HAP-1 (cell line): ENCODE data around the gene RIMS1.

Experiments
- DNase-seq, 2 experiments: peaks; one replicate each; pipeline ENCODE4 v3.0.0-alpha.2; 2016 to 2020; ENCODE audit warnings: low spot score in 2 of 2
- H3K27me3 ChIP-seq: fragments of 250-450 bp; sonication (Bioruptor Pico); 2 replicates; pipeline ENCODE4 v1.5.1; 2020; ENCODE audit warnings: low read depth, mild to moderate bottlenecking, moderate library complexity
- H3K36me3 ChIP-seq: fragments of 250-450 bp; sonication (Bioruptor Pico); replicated peaks from 2 replicates; pipeline ENCODE4 v1.5.1; 2020; ENCODE audit warnings: mild to moderate bottlenecking
- H3K4me1 ChIP-seq: fragments of 250-450 bp; sonication (Bioruptor Pico); 2 replicates; pipeline ENCODE4 v1.5.1; 2020; ENCODE audit warnings: mild to moderate bottlenecking
- H3K4me3 ChIP-seq: fragments of 250-450 bp; sonication (Bioruptor Pico); 2 replicates; pipeline ENCODE4 v1.5.1; 2020; ENCODE audit warnings: mild to moderate bottlenecking, moderate library complexity
- H3K9me3 ChIP-seq: fragments of 250-450 bp; sonication (Bioruptor Pico); 2 replicates; pipeline ENCODE4 v1.5.1; 2020; ENCODE audit warnings: mild to moderate bottlenecking, moderate library complexity
- in situ Hi-C: fragments of 300-500 bp; cut with MboI; formaldehyde crosslinking; loops from 3 replicates; pipeline ENCODE4 v1.14.3; 2020; ENCODE audit warnings: low sequenced_read_pairs, inconsistent platforms, mixed read lengths

RIMS1 gene

DNA sequence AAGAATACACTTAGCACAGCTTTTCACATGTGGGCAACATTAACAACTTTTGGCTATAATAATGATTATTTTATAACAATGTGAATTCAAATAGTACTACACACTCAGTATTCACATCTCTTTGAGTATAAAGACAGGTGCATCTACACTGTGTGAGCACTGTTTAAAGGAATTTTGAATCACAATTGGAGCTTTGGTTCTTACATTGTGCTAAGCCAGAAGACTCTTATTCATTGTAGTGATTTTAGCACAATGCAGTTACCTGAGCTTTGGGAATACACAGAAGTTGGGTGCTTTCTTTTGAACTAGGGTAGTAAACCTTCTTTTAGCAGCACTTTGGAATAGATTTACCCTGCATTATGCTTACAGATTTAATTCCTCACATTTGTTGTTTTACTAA is 20.5 kb downstream of the RIMS1 start:
- Histone ChIP-seq H3K36me3 (no peaks in the 10 kb centered on the region), H3K9me3 (no peaks in the 10 kb centered on the region), H3K4me3 (no peak overlapping the region), H3K27me3 (no peaks in the 10 kb centered on the region), H3K4me1 (no peaks in the 10 kb centered on the region)
- no peak for DNase-seq
- in situ Hi-C loops: no loop called here

GRCh38 chr6:71908162-71908765 is 21.9 kb downstream of the RIMS1 start:
- Histone ChIP-seq H3K4me3 (no peak overlapping the region), H3K4me1 (peaks cover 3% of the 10 kb centered on the region), H3K36me3 (no peaks in the 10 kb centered on the region), H3K9me3 (no peaks in the 10 kb centered on the region), H3K27me3 (no peaks in the 10 kb centered on the region)
- no peak for DNase-seq
- in situ Hi-C loops: no loop called here

DNA sequence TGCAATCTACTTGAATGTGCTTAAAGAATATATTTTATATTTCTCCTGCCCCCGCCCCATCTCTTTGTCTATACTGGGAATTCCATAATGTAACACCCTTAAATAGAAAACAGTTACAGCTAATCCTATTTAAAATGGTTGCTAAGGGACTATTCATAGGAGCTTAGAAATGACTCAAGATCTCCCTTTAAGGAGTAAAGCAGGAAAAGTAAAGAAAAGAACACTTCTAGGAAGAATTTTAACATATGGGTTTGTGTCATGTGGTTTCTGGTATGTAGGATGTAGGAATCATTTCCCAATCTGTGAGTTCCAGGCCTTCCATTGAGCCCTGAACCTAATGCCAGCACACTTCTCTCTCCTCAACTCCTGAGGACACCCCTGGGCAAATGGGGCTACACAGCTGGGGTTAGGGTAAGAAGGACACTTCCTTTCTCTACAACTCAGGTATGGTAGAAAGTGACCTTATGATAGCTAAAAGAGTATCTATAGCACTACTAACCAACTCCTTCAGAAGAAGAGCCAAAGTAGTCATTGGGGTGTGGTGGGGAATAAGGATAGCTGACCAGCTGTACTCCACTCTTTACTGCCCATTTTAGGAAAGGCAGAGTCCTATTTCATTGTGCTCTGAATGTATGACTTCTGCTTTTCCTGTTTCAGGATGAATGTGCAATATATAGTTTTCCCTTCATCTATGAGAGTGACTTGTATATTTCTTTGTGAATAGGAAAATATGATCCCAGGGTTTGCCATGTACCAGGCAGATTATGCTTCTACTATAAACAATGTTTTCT is 27.3 kb downstream of the RIMS1 start:
- Histone ChIP-seq H3K4me1 (peaks cover 7% of the 10 kb centered on the region), H3K36me3 (no peaks in the 10 kb centered on the region), H3K27me3 (no peaks in the 10 kb centered on the region), H3K4me3 (no peak overlapping the region), H3K9me3 (no peaks in the 10 kb centered on the region)
- in situ Hi-C loops: no loop called here
- peak in 1 of 2 experiments; percentile 52 for DNase-seq

DNA sequence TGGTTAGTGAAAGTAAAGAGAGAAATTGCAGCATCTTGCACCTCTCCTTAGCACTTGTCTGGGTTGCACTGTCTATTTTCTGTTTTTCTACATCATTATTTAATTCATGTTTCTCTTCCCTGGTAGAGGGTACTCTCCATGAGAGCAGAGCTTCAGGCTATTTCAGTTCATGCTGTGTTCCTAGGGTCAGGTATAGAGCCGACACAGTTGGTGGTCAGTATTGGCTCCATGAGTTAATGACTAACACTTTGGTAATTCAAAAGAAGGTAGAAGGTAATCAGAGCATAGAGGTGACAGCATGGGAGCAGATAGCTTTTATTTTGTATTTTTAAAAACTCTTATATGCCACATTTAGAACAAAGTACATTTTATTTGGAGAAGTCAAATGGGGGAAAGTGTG is 42.7 kb downstream of the RIMS1 start:
- H3K27me3 ChIP-seq: peaks cover 10% of the 10 kb centered on the region
- H3K4me3 ChIP-seq: no peak overlapping the region
- no peak for DNase-seq
- no peaks in the 10 kb centered on the region for H3K36me3 ChIP-seq
- in situ Hi-C loops: no loop called here
- H3K4me1 ChIP-seq: no peaks in the 10 kb centered on the region
- no peaks in the 10 kb centered on the region for H3K9me3 ChIP-seq

- Histone ChIP-seq H3K4me3 (no peak overlapping the region), H3K9me3 (no peaks in the 10 kb centered on the region), H3K36me3 (no peaks in the 10 kb centered on the region), H3K27me3 (no peaks in the 10 kb centered on the region), H3K4me1 (no peaks in the 10 kb centered on the region)
- in situ Hi-C loops: no loop called here
- DNase-seq: no peak
Observed at GRCh38 chr6:71933881-71934280, 47.5 kb downstream of the RIMS1 start.

DNA sequence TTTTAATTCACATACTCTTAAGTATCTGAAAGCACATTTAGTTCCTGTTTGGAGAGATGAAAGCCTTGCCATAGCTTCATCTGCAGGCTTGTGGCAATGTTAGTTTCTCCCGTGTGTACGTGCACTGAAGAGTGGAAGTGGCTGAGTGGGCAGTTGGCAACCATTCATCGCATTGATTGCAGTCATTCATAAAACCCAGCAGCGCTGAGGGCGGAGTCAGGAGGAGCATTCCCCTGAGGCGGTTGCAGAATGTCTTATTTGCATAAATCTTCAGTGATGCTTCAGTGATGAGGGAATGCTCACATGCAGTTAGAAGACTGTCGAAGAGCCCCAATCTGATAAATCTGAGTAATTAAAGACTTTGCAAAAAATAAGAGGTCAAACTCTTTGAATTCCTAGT is 79.1 kb downstream of the RIMS1 start:
- Histone ChIP-seq H3K36me3 (no peaks in the 10 kb centered on the region), H3K4me3 (no peak overlapping the region), H3K27me3 (no peaks in the 10 kb centered on the region), H3K9me3 (no peaks in the 10 kb centered on the region), H3K4me1 (no peaks in the 10 kb centered on the region; the same call in 1 of the 2 replicates)
- DNase-seq: peak; percentile 20 to 52
- in situ Hi-C loops: no loop called here

GRCh38 chr6:71967436-71967835 is 81.1 kb downstream of the RIMS1 start:
- H3K36me3 ChIP-seq: no peaks in the 10 kb centered on the region
- no peaks in the 10 kb centered on the region for H3K9me3 ChIP-seq
- in situ Hi-C loops: no loop called here
- no peaks in the 10 kb centered on the region for H3K27me3 ChIP-seq
- H3K4me3 ChIP-seq: no peak overlapping the region
- H3K4me1 ChIP-seq: no peaks in the 10 kb centered on the region; the same call in 1 of the 2 replicates
- no peak for DNase-seq

- Histone ChIP-seq H3K4me1 (no peaks in the 10 kb centered on the region), H3K36me3 (no peaks in the 10 kb centered on the region), H3K9me3 (no peaks in the 10 kb centered on the region), H3K4me3 (no peak overlapping the region), H3K27me3 (no peaks in the 10 kb centered on the region)
- in situ Hi-C loops: no loop called here
- peak in 1 of 2 experiments; percentile 10 for DNase-seq
Observed at GRCh38 chr6:71977884-71978283, 91.5 kb downstream of the RIMS1 start.

DNA sequence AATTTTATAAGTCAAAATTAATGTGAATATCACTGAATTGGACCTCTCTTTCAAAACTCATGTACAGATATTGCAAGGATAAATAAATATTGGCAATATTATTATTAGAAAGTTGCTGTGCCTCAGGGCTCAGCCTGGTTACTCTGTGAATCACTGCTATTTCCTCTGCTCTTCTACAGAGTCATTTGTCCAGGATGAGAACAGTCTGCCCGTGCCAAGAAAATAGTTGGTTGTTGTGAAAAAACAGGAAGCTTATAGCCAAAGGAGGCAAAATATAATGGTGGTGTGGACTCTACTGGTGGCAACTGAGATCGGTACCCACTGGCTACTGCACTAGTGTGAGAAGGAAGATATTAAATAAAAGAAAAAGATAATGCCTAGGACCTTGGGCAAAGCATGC is 93.6 kb downstream of the RIMS1 start:
- H3K4me3 ChIP-seq: no peak overlapping the region
- DNase-seq: no peak
- in situ Hi-C loops: no loop called here
- no peaks in the 10 kb centered on the region for H3K36me3 ChIP-seq
- no peaks in the 10 kb centered on the region for H3K4me1 ChIP-seq
- no peaks in the 10 kb centered on the region for H3K27me3 ChIP-seq
- H3K9me3 ChIP-seq: no peaks in the 10 kb centered on the region

DNA sequence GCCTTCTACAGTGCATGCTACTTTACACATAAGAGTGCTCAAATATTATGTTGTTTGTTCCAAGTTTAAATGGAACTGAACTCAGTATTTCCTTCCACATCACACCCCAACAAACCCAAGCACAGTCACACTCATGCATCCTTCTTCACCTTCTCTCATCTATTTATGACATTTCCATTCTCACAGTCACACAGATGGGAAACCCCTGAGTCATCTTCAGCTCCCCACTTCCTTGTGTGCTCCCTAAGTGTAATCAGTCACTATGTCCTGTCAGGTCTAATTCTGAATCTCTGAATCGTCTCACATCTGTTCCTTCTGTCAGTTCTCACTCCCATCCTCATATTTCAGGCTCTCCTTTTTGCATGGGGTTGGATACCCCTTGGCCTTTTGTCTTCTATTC is 96.0 kb downstream of the RIMS1 start:
- H3K4me1 ChIP-seq: no peaks in the 10 kb centered on the region
- H3K4me3 ChIP-seq: no peak overlapping the region
- no peaks in the 10 kb centered on the region for H3K27me3 ChIP-seq
- DNase-seq: no peak
- no peaks in the 10 kb centered on the region for H3K9me3 ChIP-seq
- H3K36me3 ChIP-seq: no peaks in the 10 kb centered on the region
- in situ Hi-C loops: no loop called here

DNA sequence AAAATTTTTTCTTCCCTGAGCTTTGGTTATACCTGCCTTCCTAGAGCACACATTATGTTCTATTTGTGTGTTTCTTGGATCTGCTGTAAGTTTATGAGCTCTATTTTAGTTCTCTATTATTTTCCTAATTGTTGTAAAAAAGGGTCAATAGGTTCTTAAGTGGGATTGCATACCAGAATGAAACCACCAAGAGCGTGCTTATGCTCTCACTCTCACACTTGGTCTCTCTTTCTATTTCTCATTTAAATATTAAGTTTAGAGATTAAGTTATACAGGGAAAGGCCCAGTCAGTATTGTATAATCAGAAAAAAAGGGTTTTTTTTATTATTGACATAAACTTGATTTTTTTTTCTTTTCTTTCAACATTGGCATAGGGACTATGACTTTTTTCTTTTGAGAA is 96.8 kb downstream of the RIMS1 start:
- no peak for DNase-seq
- H3K4me3 ChIP-seq: no peak overlapping the region
- no peaks in the 10 kb centered on the region for H3K36me3 ChIP-seq
- in situ Hi-C loops: no loop called here
- H3K27me3 ChIP-seq: no peaks in the 10 kb centered on the region
- H3K4me1 ChIP-seq: peaks cover 6% of the 10 kb centered on the region; the same call in 1 of the 2 replicates
- no peaks in the 10 kb centered on the region for H3K9me3 ChIP-seq

GRCh38 chr6:71994705-71995271 is 108.4 kb downstream of the RIMS1 start:
- in situ Hi-C loops: no loop called here

GRCh38 chr6:71997341-71997740 is 111.0 kb downstream of the RIMS1 start:
- in situ Hi-C loops: no loop called here
- H3K27me3 ChIP-seq: no peaks in the 10 kb centered on the region

More at GRCh38 chr6:71994705-71995271, 108.4 kb downstream of the RIMS1 start:
- Histone ChIP-seq H3K4me1 (no peaks in the 10 kb centered on the region), H3K9me3 (no peaks in the 10 kb centered on the region), H3K27me3 (no peaks in the 10 kb centered on the region), H3K36me3 (no peaks in the 10 kb centered on the region), H3K4me3 (no peak overlapping the region)
- peak; percentile 9 to 42 for DNase-seq

DNA sequence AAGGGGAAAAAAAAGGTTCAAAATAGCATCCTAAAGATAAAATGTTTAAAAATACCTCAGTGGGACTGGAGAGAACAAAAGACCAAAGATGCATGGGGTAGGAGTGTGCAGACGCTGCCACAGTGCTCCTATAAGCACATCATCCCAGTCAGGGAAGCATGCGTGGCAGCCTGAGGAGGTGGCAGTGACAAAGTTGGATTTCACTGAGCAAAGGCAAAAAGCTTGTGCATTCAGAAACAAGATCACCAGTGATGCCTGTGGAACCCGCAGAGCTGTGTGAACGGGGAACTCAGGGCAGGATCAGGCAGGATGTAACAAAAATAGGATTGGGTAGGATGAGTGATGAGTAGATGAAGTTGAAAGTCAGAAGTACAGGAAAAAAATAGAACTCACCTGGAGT is 116.1 kb downstream of the RIMS1 start:
- Histone ChIP-seq H3K4me1 (no peaks in the 10 kb centered on the region), H3K4me3 (no peak overlapping the region), H3K27me3 (no peaks in the 10 kb centered on the region), H3K9me3 (no peaks in the 10 kb centered on the region), H3K36me3 (no peaks in the 10 kb centered on the region)
- in situ Hi-C loops: no loop called here
- DNase-seq: no peak

More at GRCh38 chr6:71997341-71997740, 111.0 kb downstream of the RIMS1 start:
- H3K4me3 ChIP-seq: no peak overlapping the region
- H3K4me1 ChIP-seq: no peaks in the 10 kb centered on the region
- H3K9me3 ChIP-seq: no peaks in the 10 kb centered on the region
- no peaks in the 10 kb centered on the region for H3K36me3 ChIP-seq
- no peak for DNase-seq
